Neutrophil (primary cell): ENCODE results near the gene ASTN1.

Experiments
- H3K27ac ChIP-seq: fragments of 200-600 bp; sonication (generic); 2 replicates; pipeline ENCODE4 v1.5.1; 2016; ENCODE audit warnings: mild to moderate bottlenecking, moderate library complexity
- H3K27me3 ChIP-seq: fragments of 200-600 bp; sonication (generic); 2 replicates; pipeline ENCODE4 v1.6.0; 2016; ENCODE audit warnings: mild to moderate bottlenecking
- H3K36me3 ChIP-seq: fragments of 200-600 bp; sonication (generic); 2 replicates; pipeline ENCODE4 v1.5.1; 2017
- H3K4me1 ChIP-seq, 2 experiments: fragments of 200-600 bp in 1 of 2; sonication (generic) in 1 of 2; 1 replicate in 1 of 2; 2 replicates in 1 of 2; pipeline versions ENCODE4 v1.5.1 to v1.6.1; 2013 to 2016; ENCODE audit warnings: low read depth in 1 of 2, low read length in 1 of 2, mild to moderate bottlenecking in 1 of 2, moderate library complexity in 1 of 2; ENCODE audit not compliant: control insufficient read depth in 1 of 2, insufficient read depth in 1 of 2
- H3K4me3 ChIP-seq, 2 experiments: fragments of 200-600 bp in 1 of 2; sonication (generic) in 1 of 2; 1 replicate in 1 of 2; 2 replicates in 1 of 2; pipeline ENCODE4 v1.5.1; 2013 to 2016; ENCODE audit warnings: low read depth in 1 of 2, low read length in 1 of 2, mild to moderate bottlenecking in 1 of 2, moderate library complexity in 1 of 2
- H3K9me3 ChIP-seq: fragments of 200-600 bp; sonication (generic); 2 replicates; pipeline ENCODE4 v1.5.1; 2016
- CTCF ChIP-seq: fragments of 200-600 bp; sonication (generic); IDR thresholded peaks from 2 replicates; pipeline ENCODE4 v1.5.1; 2016; ENCODE audit warnings: antibody characterized with exemption

The ASTN1 gene

GRCh38 chr1:176849281-176849680 is 315.2 kb downstream of the ASTN1 start:
- H3K27ac ChIP-seq = no peak overlapping the region
- no peaks in the 10 kb centered on the region for H3K36me3 ChIP-seq
- no peak overlapping the region for H3K4me3 ChIP-seq
- H3K4me1 ChIP-seq = no peaks in the 10 kb centered on the region
- no peaks in the 10 kb centered on the region for H3K9me3 ChIP-seq
- no peak for TF ChIP-seq CTCF
- H3K27me3 ChIP-seq = no peaks in the 10 kb centered on the region

GRCh38 chr1:176847052-176847451 is 317.5 kb downstream of the ASTN1 start:
- Histone ChIP-seq H3K27me3 (no peaks in the 10 kb centered on the region), H3K4me3 (no peak overlapping the region), H3K9me3 (no peaks in the 10 kb centered on the region), H3K4me1 (no peaks in the 10 kb centered on the region), H3K36me3 (no peaks in the 10 kb centered on the region), H3K27ac (no peak overlapping the region)
- TF ChIP-seq CTCF = no peak

- no peaks in the 10 kb centered on the region for H3K4me1 ChIP-seq
- no peak overlapping the region for H3K4me3 ChIP-seq
- no peak for TF ChIP-seq CTCF
- no peak overlapping the region for H3K27ac ChIP-seq
- H3K36me3 ChIP-seq = no peaks in the 10 kb centered on the region
- no peaks in the 10 kb centered on the region for H3K9me3 ChIP-seq
- no peaks in the 10 kb centered on the region for H3K27me3 ChIP-seq
Measured at GRCh38 chr1:176843352-176844297, 320.9 kb downstream of the ASTN1 start.

- H3K27ac ChIP-seq = no peak overlapping the region
- H3K9me3 ChIP-seq = no peaks in the 10 kb centered on the region
- H3K36me3 ChIP-seq = no peaks in the 10 kb centered on the region
- H3K4me1 ChIP-seq = no peaks in the 10 kb centered on the region
- no peak for TF ChIP-seq CTCF
- no peak overlapping the region for H3K4me3 ChIP-seq
- no peaks in the 10 kb centered on the region for H3K27me3 ChIP-seq
Measured at GRCh38 chr1:176841238-176841637, 323.3 kb downstream of the ASTN1 start.

DNA sequence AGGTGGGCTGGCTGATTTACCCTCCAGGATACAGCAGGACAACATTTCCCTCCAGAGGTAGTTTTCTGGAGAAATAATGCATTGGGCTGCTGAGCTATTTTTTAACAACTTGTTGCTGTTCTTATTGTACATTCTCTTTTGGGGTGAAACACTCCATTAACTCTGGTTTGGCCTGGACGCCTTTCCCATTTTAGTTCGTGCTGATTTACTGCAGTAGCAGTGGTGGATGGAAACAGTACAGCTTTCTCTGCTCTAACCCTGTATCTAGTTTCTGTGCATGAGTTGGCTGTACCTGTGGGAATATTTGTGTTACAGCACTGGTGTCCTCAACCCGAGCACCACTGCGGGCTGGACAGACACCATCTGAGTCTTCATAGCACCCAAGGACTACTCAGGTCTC is 325.3 kb downstream of the ASTN1 start:
- H3K36me3 ChIP-seq = no peaks in the 10 kb centered on the region
- no peak overlapping the region for H3K4me3 ChIP-seq
- H3K4me1 ChIP-seq = no peaks in the 10 kb centered on the region
- H3K9me3 ChIP-seq = no peaks in the 10 kb centered on the region
- no peak for TF ChIP-seq CTCF
- H3K27ac ChIP-seq = no peak overlapping the region
- no peaks in the 10 kb centered on the region for H3K27me3 ChIP-seq
